Activated CD4-positive, alpha-beta T cell treated with anti-CD3 and anti-CD28 coated beads for 24 hours (primary cell): ENCODE data around the gene SMYD5.
"Not testable (repeated sequence)": the region's sequence is repeated elsewhere in the genome, so short reads cannot be mapped to it uniquely, and the experiment has no call there.

Experiments used
- DNase-seq, 2 donors: peaks; one replicate each; pipeline ENCODE4 v3.0.0-alpha.2; 2020; ENCODE audit warnings: low read depth in 2 of 2

SMYD5 gene

DNA sequence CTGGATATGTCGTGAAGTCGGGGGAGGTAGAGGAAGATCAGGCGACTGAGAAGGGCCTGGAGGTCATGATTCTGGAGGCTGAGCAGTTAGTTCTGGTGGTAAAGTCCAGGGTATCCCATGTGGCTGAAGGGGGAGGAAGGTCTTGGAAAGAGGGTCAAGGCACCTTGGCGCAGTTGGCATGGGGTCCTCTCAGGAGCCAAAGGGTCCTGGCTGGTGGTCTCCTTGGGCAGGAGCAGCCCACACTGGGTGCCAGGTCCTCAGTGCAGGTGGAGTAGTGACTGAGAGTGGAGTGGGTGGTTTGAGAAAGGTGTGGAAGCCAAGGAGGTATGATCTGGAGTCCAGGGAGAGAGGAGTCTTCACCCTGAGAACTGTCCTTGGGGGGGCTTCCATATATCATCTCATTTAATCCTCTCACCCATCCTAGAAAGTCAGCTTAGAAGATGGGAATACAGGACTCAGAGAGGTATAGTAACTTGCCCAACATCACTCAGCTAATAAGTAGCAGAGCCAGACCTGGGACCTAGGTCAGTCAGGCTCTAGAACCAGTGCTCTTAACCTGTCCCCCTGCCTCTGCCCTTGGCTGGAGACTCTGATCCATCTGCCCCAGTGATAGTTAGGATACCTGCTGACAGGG lies 45.8 kb downstream of the SMYD5 start:
- no peak for DNase-seq

DNA sequence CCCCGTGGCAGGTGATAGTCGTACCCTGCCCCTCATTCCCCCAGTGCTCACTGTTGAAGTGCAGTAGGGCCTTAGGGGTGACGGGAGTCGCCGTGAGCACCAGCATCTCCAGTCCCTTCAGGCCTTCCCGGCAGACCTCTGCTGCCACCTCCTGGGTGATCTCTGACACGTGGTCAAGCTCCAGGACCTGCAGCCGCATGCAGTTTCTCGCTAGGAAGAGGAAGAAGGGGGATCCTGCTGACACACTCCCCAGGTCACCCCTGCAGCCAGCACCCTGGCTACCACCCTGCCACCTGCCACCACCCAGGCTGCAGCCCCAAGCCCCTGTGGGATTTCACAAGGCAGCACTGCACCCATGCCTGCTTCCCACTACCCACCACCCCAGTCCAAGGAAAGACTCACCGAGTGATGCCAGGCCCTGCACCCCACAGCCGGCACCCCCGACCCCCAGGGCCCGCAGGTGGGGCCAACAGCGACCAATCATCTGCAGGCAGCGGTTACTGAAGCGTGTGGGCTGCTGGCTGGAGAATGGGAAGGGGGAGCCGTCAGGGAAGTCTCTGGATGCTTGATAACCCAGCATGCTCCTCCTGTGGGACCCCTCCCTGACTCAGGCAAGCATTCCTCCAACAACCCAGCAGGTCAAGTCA lies 46.4 kb downstream of the SMYD5 start:
- DNase-seq = no peak

DNA sequence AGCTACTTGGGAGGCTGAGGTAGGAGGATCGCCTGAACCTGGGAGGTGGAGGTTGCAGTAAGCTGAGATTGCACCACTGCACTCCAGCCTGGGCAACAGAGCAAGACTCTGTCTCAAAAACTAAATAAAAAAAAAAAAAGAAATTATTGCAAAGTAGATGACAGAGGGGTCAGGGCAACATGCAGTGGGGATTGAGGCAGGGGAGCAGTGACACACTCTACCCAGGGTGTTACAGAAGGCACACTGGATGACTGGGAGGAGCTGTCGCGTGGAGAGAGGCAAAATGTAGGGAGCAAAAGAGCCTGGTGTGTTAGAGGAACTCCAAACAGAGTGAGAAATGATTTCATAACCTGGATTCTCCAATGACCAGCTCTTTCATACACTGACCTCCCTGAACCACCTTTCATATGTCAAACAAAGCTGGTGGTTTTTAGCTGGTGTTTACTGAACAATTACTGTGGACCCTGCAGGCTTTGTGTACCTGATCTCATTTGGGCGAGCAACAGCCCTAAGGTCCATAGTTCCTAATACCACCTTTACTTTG lies 48.1 kb downstream of the SMYD5 start:
- DNase-seq = no peak

DNA sequence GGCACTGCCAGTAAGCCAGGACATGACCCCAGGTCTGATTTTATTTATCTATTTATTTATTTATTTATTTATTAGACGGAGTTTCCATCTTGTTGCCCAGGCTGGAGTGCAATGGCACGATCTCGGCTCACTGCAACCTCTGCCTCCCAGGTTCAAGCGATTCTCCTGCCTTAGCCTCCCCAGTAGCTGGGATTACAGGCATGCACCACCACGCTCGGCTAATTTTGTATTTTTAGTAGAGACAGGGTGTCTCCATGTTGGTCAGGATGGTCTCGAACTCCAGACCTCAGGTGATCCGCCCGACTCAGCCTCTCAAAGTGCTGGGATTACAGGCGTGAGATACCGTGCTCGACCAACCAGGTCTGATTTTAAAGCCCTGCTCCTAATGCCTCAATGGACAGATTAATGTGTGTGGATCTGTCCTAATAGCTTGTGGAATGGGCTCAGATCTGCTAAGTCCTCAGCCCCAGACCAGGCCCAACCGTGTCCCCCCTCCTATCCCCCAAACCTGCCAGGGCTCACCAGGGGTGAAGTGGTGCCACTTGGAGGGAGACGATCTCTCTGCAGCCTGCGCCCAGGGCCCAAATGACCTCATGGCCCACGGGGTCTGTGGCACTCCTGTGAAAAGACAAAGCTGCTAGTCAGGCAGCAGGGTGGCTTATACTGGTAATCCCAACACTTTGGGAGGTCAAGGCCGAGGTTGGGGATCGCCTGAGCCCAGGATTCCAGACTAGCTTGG lies 48.8 kb downstream of the SMYD5 start:
- not testable (repeated sequence) for DNase-seq

DNA sequence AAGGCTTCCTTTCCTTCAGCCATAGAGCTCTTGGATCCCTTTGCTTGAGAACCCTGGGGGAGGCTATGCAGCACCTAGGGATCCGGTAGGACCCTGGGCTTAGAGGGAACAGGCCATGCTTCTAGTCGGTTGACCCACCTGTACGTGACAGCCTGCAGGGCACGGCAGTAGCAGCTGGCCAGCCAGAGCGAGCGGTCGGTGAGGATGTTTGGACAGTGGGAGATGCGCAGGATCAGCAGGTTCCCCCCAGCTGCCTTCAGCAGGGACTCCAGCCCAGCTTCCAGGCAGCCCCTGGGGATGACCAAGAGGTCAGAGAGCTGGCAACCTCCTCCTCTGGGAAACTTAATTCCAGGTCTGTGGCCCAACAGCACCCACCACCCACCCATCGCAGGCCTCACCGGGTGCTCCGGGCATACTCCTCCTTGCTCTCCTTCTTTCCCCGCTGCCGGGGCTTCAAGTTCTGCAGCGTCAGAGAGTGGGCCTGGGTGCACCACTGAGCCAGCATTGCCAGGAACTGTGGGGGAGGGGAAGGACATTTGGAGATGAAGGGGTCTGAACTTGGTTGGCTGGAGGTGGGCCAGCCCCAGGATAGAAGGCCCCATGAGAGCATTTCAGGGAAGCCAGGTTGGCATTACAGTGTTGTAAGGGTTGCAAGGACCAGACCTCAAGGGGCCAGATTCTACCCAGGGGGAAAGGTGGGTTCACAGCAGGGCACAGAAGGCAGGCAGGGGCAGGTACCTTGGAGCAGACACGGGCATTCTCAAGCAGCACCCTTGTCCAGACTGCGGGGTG lies 49.7 kb downstream of the SMYD5 start:
- no peak for DNase-seq

DNA sequence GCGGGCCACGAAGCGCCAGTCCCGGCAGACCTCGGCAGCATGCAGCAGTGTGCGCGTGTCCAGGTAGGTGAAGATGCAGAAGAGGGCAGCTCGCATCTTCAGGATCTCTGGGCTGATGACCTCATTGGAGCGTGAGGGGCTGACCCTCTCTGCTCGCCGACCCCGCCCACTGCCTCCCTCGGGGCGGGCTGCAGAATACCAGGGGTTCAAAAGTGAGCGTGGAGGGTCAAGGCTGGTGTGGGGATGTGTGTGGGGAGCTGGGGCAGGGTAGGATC lies 50.2 kb downstream of the SMYD5 start:
- no peak for DNase-seq

DNA sequence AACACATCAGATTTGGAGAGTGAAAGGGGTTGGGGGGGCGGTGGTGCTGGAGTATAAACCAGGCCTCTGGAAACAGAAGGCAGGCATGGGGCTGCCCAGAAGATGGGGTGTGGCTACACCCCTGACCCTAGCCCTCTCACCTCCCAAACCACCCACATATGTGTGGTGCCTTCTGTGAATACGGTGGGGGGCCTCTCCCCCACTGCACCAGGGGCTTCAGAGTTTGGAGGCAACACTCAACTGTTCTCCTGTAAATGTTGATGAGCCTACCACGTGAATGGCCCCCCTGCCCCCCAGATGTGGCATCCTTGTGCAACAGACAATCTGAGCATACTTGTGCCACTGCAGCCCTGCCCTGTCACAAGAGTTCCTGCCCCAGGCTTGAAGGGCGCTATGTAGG lies 50.7 kb downstream of the SMYD5 start:
- DNase-seq = no peak

DNA sequence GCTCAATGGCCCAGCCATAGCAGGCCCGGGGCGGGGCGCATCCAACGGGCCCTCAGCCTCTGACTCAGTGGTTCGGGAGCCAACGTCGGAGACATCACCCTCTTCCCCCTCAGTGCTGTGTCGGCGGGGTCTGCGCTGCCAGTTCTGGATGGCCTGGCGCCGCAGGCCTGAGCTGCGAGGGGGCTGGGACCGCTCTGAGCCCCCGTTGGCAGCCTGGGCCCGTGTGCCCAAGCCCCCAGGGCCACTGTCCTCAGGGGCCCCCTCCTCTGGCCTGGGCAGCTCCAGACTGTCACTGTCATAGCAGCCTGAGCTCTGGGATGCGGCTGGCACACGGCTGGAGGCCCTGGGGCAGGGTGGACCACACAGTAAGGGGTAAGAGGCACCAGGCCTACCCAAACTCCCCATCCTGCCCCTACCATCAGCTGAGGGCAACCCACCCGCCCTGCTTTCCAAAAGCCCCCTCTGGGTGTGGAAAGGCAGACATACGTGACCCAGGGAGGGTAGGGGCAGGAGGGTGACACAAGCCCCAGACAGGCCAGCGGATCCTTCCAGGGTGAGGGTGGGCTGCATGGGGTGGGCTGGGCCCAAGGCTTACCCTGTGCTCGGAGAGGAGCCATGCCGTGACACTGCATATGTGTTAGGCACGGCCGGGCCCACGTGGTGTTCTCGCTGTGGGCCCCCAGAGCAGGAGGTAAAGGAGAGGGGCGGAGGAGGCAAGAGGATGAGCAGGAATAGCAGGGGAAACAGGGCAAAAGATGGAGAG lies 51.4 kb downstream of the SMYD5 start:
- DNase-seq = no peak

DNA sequence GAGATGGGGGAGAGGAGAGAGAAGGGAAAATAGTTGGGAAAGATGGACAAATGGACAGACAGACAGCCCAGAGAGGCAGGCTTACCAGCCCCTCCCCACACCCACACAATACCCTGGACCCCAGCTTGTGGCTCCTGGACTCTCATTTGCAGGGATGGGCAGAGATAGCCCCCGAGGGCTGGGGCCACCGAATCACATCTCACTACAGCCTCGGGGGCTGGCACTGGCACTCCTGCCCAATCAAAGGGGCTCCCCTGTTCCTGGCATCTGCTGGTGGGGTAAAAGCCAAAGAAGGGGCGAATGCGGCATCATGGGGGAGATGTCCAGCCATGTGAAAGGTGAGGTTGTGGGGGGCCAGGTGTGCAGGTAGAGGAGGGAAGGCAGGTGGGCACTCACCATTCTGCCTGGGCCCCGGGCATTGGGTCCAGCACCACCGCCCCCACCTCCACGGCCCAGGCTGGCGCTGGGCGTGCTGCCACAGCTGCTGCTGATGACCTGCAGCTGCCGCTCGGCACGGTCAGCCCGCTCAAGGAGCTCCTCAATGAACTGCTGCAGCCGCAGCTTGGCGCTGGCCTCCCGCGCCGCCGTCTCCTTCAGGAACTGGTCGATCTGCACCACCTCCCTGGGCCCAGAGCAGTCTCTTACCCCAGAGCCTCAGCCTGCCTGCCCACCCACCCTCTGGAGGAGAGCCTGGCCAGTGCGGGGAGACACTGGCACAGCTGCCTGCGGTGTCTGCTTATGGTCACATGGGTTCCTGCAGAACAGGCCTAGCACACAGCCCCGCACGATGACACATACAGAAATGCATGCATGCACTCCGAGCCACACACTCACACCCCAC lies 52.2 kb downstream of the SMYD5 start:
- DNase-seq = no peak

DNA sequence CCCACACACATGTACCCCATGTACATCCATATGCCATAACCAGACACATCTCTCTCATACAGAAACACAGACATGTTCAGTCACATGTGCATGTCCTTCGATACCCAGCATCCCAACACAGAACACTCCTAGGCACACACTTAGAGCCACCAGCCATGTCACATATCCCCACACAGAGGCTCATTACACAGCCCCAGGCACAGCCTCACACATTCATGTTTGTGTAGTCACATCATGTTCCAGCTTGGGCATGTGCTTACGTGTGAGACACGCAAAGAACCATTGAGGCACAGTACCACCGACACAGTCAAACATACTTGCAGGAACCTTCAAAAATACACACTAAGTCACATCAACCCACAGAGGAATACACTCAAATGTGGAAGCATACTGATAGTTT lies 53.0 kb downstream of the SMYD5 start:
- no peak for DNase-seq

DNA sequence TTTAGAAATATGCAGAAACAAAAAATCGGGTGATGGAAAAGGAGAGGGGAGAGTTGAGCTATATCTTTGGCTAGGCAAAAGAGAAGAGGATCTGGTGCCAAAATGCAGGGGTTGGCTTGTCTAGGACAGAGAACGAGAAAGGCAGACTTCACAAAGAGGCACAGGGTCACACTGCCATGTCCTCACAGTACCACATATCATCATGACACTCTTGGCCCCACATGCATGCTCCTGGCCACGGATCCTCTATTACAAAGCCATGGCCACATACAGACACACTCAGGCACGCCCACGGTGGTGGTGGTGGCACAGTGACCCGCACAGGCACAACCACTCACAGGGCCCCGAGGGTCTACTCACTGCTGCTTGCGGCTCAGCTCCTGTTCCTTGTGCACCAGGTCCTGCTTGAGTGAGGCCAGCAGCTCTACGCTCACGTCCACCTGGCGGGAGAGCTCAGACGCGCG lies 54.4 kb downstream of the SMYD5 start:
- no peak for DNase-seq

DNA sequence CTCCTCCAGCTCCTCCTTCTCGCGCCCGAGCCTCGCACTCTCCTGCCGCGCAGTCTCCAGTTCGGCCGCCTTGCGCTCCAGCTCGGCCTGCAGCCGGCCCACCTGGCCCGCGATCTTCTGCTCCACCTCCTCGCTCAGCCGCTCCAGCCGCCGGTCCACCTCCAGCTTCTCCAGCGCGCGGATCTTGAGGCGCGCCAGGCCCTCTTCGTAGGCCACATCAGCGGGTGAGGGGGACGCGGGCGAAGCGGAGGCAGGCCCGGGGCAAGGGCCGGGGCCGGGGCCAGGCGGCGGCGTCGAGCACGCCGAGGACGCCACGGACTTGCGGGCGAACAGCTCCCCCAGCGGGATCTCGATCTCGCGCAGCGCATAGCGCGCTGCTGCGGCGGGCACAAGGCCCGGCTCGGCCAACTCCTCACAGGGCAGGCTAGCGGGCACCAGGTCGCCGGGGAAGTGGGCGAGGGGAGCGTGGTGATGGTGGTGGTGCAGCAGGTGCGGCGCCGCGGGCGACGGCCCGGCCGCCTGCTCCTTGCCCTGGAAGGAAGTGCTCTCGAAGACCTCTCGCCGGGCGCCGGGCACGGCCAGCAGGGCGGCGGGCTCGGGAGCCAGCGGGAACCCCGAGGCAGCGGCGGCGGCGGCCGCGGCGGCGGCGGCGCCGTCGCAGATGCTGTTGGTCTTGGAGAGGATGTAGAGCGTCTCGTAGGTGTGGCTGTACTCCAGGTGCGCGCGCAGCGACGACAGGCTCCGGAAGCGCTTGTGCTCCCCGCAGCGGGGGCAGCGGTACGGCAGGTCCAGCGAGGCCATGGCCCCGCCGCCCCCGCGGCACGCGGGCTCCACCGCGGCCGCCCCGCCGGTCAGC lies 55.0 kb downstream of the SMYD5 start:
- DNase-seq = peak; percentile 41 to 61

DNA sequence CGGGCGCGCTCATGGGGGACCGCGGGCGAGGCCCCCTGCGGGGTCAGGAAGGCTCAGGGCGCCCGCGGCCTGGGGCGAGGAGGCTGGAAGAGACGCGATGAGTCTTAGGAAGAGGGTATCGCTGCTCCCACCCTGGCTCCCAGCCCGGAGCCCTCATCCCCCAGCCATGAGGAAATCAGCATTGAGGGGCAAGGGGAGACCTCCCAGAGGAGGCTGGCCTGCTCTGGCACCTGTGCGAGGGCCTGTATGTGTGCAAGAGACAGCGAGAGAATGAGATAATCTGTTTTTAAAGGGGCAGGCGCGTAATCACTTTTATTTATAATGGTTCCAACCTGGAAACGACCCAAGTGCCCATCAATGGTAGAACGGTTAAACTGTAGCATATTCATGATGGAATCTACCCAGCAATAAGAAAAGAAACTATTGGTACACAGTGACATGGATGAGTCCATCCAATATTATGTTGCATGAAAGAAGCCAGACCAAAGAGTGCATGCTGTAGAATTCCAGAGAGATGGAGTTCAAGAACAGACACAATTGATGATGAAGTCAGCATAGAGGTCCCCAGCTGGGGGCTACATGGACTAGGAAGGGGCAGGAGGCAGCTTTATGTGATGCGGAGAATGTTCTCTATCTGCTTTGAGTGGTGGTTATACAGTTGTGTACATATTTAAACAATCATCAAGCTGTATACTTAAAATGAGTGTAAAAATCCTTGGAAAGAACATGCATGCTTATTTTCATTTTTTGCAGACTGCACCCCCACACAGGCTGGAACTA lies 55.8 kb downstream of the SMYD5 start:
- DNase-seq = no peak

DNA sequence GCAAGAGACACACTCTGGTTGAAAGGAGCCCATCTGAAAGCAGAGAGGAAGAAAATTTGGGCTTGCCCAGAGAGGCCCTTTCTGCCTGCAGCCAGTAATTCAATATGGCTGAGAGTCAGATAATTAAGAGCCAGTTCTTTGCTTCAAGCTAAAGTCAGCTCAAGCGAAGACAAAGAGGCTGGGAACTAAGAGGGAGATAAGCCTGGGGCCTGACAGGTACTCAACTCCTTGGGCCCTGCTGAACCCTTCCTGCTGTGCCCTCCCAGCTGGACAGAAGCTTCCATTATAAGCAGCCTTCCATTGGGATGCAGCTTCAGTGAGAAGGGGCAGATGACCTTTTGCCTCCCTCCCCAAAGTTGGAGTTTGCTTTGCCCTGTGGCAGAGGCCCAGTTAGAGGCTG lies 58.2 kb downstream of the SMYD5 start:
- no peak for DNase-seq
